ENCODE data around the gene BAIAP2.

GRCh38 chr17:81046770-81047359, 11.9 kb downstream of the BAIAP2 start:
- no peak for TF ChIP-seq POLR2A (IDR thresholded peaks at IDR 0.05)
- TF ChIP-seq, protein P1, sequence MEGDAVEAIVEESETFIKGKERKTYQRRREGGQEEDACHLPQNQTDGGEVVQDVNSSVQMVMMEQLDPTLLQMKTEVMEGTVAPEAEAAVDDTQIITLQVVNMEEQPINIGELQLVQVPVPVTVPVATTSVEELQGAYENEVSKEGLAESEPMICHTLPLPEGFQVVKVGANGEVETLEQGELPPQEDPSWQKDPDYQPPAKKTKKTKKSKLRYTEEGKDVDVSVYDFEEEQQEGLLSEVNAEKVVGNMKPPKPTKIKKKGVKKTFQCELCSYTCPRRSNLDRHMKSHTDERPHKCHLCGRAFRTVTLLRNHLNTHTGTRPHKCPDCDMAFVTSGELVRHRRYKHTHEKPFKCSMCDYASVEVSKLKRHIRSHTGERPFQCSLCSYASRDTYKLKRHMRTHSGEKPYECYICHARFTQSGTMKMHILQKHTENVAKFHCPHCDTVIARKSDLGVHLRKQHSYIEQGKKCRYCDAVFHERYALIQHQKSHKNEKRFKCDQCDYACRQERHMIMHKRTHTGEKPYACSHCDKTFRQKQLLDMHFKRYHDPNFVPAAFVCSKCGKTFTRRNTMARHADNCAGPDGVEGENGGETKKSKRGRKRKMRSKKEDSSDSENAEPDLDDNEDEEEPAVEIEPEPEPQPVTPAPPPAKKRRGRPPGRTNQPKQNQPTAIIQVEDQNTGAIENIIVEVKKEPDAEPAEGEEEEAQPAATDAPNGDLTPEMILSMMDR (IDR thresholded peaks at IDR 0.05), result no peak
